ENCODE data around the gene ITGB4.

DNA sequence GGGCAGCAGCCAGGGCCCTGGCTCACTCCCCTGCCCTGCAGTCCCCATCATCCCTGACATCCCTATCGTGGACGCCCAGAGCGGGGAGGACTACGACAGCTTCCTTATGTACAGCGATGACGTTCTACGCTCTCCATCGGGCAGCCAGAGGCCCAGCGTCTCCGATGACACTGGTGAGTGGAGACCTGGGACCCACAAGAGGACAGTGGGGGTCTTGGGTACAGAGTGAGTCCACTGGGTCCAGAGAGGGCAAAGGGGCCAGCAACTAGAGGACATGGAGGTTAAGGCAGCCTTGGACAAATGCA lies 31.1 kb downstream of the ITGB4 start:
- no peak for TF ChIP-seq CTCF (conservative IDR thresholded peaks at IDR 0.05; ENCODE audit: low read depth in 2 of 2)
- TF ChIP-seq, protein P1, sequence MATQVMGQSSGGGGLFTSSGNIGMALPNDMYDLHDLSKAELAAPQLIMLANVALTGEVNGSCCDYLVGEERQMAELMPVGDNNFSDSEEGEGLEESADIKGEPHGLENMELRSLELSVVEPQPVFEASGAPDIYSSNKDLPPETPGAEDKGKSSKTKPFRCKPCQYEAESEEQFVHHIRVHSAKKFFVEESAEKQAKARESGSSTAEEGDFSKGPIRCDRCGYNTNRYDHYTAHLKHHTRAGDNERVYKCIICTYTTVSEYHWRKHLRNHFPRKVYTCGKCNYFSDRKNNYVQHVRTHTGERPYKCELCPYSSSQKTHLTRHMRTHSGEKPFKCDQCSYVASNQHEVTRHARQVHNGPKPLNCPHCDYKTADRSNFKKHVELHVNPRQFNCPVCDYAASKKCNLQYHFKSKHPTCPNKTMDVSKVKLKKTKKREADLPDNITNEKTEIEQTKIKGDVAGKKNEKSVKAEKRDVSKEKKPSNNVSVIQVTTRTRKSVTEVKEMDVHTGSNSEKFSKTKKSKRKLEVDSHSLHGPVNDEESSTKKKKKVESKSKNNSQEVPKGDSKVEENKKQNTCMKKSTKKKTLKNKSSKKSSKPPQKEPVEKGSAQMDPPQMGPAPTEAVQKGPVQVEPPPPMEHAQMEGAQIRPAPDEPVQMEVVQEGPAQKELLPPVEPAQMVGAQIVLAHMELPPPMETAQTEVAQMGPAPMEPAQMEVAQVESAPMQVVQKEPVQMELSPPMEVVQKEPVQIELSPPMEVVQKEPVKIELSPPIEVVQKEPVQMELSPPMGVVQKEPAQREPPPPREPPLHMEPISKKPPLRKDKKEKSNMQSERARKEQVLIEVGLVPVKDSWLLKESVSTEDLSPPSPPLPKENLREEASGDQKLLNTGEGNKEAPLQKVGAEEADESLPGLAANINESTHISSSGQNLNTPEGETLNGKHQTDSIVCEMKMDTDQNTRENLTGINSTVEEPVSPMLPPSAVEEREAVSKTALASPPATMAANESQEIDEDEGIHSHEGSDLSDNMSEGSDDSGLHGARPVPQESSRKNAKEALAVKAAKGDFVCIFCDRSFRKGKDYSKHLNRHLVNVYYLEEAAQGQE (IDR thresholded peaks at IDR 0.05; ENCODE audit: unreplicated experiment), result no peak
- TF ChIP-seq POLR2AphosphoS5 (IDR thresholded peaks at IDR 0.05; ENCODE audit: low read depth), result no peak
- no peak for TF ChIP-seq EZH2 (IDR thresholded peaks at IDR 0.05; ENCODE audit: low read depth, unreplicated experiment)
- no peak for TF ChIP-seq EZH2phosphoT487 (IDR thresholded peaks at IDR 0.05; ENCODE audit: unreplicated experiment)
- TF ChIP-seq CREB1 (CRISPR knock-in tag; IDR thresholded peaks at IDR 0.05; ENCODE audit: low read depth), result no peak
- no peak for TF ChIP-seq ZNF331 (CRISPR knock-in tag; IDR thresholded peaks at IDR 0.05; ENCODE audit: low read depth)
- TF ChIP-seq JUNB (IDR thresholded peaks at IDR 0.05; ENCODE audit: unreplicated experiment), result no peak
- TF ChIP-seq, protein P2, sequence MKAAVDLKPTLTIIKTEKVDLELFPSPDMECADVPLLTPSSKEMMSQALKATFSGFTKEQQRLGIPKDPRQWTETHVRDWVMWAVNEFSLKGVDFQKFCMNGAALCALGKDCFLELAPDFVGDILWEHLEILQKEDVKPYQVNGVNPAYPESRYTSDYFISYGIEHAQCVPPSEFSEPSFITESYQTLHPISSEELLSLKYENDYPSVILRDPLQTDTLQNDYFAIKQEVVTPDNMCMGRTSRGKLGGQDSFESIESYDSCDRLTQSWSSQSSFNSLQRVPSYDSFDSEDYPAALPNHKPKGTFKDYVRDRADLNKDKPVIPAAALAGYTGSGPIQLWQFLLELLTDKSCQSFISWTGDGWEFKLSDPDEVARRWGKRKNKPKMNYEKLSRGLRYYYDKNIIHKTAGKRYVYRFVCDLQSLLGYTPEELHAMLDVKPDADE (IDR thresholded peaks at IDR 0.05), result no peak
- TF ChIP-seq STAT1 (IDR thresholded peaks at IDR 0.05; ENCODE audit: unreplicated experiment), result no peak
- TF ChIP-seq, protein P3, sequence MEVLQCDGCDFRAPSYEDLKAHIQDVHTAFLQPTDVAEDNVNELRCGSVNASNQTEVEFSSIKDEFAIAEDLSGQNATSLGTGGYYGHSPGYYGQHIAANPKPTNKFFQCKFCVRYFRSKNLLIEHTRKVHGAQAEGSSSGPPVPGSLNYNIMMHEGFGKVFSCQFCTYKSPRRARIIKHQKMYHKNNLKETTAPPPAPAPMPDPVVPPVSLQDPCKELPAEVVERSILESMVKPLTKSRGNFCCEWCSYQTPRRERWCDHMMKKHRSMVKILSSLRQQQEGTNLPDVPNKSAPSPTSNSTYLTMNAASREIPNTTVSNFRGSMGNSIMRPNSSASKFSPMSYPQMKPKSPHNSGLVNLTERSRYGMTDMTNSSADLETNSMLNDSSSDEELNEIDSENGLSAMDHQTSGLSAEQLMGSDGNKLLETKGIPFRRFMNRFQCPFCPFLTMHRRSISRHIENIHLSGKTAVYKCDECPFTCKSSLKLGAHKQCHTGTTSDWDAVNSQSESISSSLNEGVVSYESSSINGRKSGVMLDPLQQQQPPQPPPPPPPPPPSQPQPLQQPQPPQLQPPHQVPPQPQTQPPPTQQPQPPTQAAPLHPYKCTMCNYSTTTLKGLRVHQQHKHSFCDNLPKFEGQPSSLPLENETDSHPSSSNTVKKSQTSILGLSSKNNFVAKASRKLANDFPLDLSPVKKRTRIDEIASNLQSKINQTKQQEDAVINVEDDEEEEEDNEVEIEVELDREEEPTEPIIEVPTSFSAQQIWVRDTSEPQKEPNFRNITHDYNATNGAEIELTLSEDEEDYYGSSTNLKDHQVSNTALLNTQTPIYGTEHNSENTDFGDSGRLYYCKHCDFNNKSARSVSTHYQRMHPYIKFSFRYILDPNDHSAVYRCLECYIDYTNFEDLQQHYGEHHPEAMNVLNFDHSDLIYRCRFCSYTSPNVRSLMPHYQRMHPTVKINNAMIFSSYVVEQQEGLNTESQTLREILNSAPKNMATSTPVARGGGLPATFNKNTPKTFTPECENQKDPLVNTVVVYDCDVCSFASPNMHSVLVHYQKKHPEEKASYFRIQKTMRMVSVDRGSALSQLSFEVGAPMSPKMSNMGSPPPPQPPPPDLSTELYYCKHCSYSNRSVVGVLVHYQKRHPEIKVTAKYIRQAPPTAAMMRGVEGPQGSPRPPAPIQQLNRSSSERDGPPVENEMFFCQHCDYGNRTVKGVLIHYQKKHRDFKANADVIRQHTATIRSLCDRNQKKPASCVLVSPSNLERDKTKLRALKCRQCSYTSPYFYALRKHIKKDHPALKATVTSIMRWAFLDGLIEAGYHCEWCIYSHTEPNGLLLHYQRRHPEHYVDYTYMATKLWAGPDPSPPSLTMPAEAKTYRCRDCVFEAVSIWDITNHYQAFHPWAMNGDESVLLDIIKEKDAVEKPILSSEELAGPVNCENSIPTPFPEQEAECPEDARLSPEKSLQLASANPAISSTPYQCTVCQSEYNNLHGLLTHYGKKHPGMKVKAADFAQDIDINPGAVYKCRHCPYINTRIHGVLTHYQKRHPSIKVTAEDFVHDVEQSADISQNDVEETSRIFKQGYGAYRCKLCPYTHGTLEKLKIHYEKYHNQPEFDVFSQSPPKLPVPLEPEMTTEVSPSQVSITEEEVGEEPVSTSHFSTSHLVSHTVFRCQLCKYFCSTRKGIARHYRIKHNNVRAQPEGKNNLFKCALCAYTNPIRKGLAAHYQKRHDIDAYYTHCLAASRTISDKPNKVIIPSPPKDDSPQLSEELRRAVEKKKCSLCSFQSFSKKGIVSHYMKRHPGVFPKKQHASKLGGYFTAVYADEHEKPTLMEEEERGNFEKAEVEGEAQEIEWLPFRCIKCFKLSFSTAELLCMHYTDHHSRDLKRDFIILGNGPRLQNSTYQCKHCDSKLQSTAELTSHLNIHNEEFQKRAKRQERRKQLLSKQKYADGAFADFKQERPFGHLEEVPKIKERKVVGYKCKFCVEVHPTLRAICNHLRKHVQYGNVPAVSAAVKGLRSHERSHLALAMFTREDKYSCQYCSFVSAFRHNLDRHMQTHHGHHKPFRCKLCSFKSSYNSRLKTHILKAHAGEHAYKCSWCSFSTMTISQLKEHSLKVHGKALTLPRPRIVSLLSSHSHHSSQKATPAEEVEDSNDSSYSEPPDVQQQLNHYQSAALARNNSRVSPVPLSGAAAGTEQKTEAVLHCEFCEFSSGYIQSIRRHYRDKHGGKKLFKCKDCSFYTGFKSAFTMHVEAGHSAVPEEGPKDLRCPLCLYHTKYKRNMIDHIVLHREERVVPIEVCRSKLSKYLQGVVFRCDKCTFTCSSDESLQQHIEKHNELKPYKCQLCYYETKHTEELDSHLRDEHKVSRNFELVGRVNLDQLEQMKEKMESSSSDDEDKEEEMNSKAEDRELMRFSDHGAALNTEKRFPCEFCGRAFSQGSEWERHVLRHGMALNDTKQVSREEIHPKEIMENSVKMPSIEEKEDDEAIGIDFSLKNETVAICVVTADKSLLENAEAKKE (CRISPR knock-in tag; IDR thresholded peaks at IDR 0.05), result no peak

Measured in GM23338 (cell line).